ENCODE results near the gene NRP1. TPM values are rescaled to one million over a fixed set of nuclear protein-coding genes. Genes with fewer than 3 reads are reported as not detected.

Gene NRP1
- polyA plus RNA-seq, 1 of the 3 experiments (the other 2 are of a cell fraction) = 129 TPM

DNA sequence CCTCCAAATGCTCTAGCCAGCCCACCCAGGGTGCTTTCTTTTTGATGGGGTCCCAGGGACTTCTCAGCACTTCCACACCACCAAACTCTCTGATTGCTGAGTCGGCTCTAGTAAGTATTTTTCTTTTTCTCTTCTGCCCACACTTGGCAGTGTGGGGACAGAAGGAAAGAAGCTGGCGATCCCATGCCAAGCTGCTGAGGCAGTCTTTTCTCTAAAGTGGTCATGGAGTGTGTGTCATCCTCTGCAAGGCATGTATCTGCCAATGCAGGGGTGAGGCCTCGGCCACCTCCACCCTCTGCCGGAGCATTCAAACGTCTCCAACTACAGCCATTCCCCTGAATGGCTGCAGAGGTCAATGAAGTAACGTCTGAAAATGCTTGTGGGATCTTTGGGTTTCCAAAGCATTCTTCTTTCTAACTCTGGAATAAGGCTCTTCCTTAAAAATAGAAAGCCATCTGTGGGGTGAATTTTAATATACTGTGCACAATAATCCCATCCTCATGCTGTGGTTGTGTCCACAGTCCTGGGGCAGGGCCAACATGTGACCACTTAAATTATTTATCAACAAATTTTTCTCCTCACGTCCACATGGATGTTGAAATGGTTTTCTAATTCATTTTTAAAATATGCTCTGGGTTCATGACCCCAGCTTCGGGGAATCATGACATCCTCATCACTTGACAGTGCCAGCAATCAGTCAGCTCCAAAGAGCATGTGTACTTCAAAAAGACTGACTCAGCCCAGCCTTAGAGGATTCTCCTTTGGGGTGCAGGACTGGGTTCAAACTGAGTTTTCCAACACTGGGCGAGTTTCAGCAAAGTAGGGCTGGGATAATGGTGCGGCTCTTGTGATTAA, 205.1 kb downstream of the NRP1 start (continued):
- no peak for TF ChIP-seq FOXJ3 (CRISPR knock-in tag; IDR thresholded peaks at IDR 0.05)
- TF ChIP-seq GABPA (IDR thresholded peaks at IDR 0.05; ENCODE audit: low read depth) = no peak
- TF ChIP-seq, protein P1, sequence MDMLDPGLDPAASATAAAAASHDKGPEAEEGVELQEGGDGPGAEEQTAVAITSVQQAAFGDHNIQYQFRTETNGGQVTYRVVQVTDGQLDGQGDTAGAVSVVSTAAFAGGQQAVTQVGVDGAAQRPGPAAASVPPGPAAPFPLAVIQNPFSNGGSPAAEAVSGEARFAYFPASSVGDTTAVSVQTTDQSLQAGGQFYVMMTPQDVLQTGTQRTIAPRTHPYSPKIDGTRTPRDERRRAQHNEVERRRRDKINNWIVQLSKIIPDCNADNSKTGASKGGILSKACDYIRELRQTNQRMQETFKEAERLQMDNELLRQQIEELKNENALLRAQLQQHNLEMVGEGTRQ (IDR thresholded peaks at IDR 0.05; ENCODE audit: borderline replicate concordance, low read depth, low read length) = no peak
- no peak for TF ChIP-seq RFX5 (IDR thresholded peaks at IDR 0.05; ENCODE audit: low read length)
- TF ChIP-seq JUND (IDR thresholded peaks at IDR 0.05) = peak; percentile 5
- TF ChIP-seq, protein P2, sequence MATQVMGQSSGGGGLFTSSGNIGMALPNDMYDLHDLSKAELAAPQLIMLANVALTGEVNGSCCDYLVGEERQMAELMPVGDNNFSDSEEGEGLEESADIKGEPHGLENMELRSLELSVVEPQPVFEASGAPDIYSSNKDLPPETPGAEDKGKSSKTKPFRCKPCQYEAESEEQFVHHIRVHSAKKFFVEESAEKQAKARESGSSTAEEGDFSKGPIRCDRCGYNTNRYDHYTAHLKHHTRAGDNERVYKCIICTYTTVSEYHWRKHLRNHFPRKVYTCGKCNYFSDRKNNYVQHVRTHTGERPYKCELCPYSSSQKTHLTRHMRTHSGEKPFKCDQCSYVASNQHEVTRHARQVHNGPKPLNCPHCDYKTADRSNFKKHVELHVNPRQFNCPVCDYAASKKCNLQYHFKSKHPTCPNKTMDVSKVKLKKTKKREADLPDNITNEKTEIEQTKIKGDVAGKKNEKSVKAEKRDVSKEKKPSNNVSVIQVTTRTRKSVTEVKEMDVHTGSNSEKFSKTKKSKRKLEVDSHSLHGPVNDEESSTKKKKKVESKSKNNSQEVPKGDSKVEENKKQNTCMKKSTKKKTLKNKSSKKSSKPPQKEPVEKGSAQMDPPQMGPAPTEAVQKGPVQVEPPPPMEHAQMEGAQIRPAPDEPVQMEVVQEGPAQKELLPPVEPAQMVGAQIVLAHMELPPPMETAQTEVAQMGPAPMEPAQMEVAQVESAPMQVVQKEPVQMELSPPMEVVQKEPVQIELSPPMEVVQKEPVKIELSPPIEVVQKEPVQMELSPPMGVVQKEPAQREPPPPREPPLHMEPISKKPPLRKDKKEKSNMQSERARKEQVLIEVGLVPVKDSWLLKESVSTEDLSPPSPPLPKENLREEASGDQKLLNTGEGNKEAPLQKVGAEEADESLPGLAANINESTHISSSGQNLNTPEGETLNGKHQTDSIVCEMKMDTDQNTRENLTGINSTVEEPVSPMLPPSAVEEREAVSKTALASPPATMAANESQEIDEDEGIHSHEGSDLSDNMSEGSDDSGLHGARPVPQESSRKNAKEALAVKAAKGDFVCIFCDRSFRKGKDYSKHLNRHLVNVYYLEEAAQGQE (IDR thresholded peaks at IDR 0.05; ENCODE audit: low read depth, low read length) = 0 out of 2 replicates have a peak, but pooled peaks have one; percentile 14
- TF ChIP-seq RXRA (IDR thresholded peaks at IDR 0.05; ENCODE audit: borderline replicate concordance, low read depth) = peak; percentile 94
- TF ChIP-seq FOXM1 (IDR thresholded peaks at IDR 0.05; ENCODE audit: low read depth) = no peak
- TF ChIP-seq GATA2 (CRISPR knock-in tag; IDR thresholded peaks at IDR 0.05) = no peak
- no peak for TF ChIP-seq SIN3A (IDR thresholded peaks at IDR 0.05; ENCODE audit: borderline replicate concordance, low read depth, low read length)
- peak; percentile 72 for TF ChIP-seq NFIC (IDR thresholded peaks at IDR 0.05; ENCODE audit: borderline replicate concordance)
- TF ChIP-seq, protein P3, sequence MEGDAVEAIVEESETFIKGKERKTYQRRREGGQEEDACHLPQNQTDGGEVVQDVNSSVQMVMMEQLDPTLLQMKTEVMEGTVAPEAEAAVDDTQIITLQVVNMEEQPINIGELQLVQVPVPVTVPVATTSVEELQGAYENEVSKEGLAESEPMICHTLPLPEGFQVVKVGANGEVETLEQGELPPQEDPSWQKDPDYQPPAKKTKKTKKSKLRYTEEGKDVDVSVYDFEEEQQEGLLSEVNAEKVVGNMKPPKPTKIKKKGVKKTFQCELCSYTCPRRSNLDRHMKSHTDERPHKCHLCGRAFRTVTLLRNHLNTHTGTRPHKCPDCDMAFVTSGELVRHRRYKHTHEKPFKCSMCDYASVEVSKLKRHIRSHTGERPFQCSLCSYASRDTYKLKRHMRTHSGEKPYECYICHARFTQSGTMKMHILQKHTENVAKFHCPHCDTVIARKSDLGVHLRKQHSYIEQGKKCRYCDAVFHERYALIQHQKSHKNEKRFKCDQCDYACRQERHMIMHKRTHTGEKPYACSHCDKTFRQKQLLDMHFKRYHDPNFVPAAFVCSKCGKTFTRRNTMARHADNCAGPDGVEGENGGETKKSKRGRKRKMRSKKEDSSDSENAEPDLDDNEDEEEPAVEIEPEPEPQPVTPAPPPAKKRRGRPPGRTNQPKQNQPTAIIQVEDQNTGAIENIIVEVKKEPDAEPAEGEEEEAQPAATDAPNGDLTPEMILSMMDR (IDR thresholded peaks at IDR 0.05) = 0 out of 2 replicates have a peak, but pooled peaks have one; percentile 9
- TF ChIP-seq CHD2 (IDR thresholded peaks at IDR 0.05; ENCODE audit: low read length, partially characterized antibody) = no peak
- peak; percentile 64 for TF ChIP-seq TCF12 (IDR thresholded peaks at IDR 0.05)
- no peak for TF ChIP-seq RCOR1 (IDR thresholded peaks at IDR 0.05; ENCODE audit: low read length)
- TF ChIP-seq, protein P4, sequence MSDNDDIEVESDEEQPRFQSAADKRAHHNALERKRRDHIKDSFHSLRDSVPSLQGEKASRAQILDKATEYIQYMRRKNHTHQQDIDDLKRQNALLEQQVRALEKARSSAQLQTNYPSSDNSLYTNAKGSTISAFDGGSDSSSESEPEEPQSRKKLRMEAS (IDR thresholded peaks at IDR 0.05; ENCODE audit: low read depth) = peak; percentile 13; the same call in 1 of the 2 replicates

Measured in SK-N-SH (cell line).